Fibroblast of lung (primary cell): ENCODE measurements around the gene RAB23. TPM values are rescaled to one million over a fixed set of nuclear protein-coding genes. Genes with fewer than 3 reads are reported as not detected.

Source experiments
- DNase-seq, 2 donors: peaks; one replicate each; pipeline versions ENCODE4 v3.0.0 to v3.0.0-alpha.2; 2010; ENCODE audit warnings: low read depth in 2 of 2
- H2AFZ ChIP-seq: 2 replicates; pipeline ENCODE4 v1.5.1; 2012; ENCODE audit warnings: low read length, control low read depth, inconsistent platforms
- H3K27ac ChIP-seq: 2 replicates; pipeline ENCODE4 v1.5.1; 2011; ENCODE audit warnings: low read length, control low read depth; ENCODE audit not compliant: insufficient read depth
- H3K27me3 ChIP-seq: 2 replicates; pipeline ENCODE4 v1.5.1; 2011; ENCODE audit warnings: mild to moderate bottlenecking, low read length; ENCODE audit not compliant: control insufficient read depth, insufficient read depth
- H3K36me3 ChIP-seq: 2 replicates; pipeline ENCODE4 v1.5.1; 2011; ENCODE audit warnings: low read length; ENCODE audit not compliant: control insufficient read depth, insufficient read depth
- H3K4me1 ChIP-seq: 2 replicates; pipeline ENCODE4 v1.5.1; 2011; ENCODE audit warnings: low read length; ENCODE audit not compliant: control insufficient read depth, insufficient read depth; ENCODE audit errors: extremely low read depth
- H3K4me2 ChIP-seq: 2 replicates; pipeline ENCODE4 v1.5.1; 2011; ENCODE audit warnings: low read length, control low read depth; ENCODE audit not compliant: insufficient read depth; ENCODE audit errors: extremely low read depth
- H3K4me3 ChIP-seq, 4 experiments: fragments of 200-600 bp in 1 of 4; sonication (generic) in 1 of 4; replicated peaks in 1 of 4; 2 replicates each; pipeline ENCODE4 v1.5.1; 2011 to 2016; ENCODE audit warnings: low read length in 4 of 4, low read depth in 3 of 4, mild to moderate bottlenecking in 3 of 4, control low read depth in 2 of 4, inconsistent platforms in 1 of 4, mixed read lengths in 1 of 4; ENCODE audit not compliant: insufficient read depth in 1 of 4; ENCODE audit errors: control extremely low read depth in 1 of 4
- H3K79me2 ChIP-seq: 2 replicates; pipeline ENCODE4 v1.5.1; 2012; ENCODE audit warnings: mild to moderate bottlenecking, low read length, inconsistent platforms; ENCODE audit not compliant: control insufficient read depth, insufficient read depth
- H3K9ac ChIP-seq: 2 replicates; pipeline ENCODE4 v1.5.1; 2011; ENCODE audit warnings: mild to moderate bottlenecking, low read length, control low read depth; ENCODE audit not compliant: insufficient read depth
- H3K9me3 ChIP-seq: 2 replicates; pipeline ENCODE4 v1.5.1; 2012; ENCODE audit warnings: low read depth, low read length; ENCODE audit not compliant: control insufficient read depth, insufficient read depth
- H4K20me1 ChIP-seq: 2 replicates; pipeline ENCODE4 v1.5.1; 2011; ENCODE audit warnings: low read length; ENCODE audit not compliant: control insufficient read depth, insufficient read depth; ENCODE audit errors: extremely low read depth
- CTCF ChIP-seq, 2 donors: IDR thresholded peaks in 1 of 2; conservative IDR thresholded peaks in 1 of 2; 1 replicate in 1 of 2; 2 replicates in 1 of 2; pipeline ENCODE4 v1.5.1; 2011 to 2012; ENCODE audit warnings: low read length in 2 of 2, control low read depth in 1 of 2, inconsistent platforms in 1 of 2, low read depth in 1 of 2, mild to moderate bottlenecking in 1 of 2
- EZH2 ChIP-seq: IDR thresholded peaks from 2 replicates; pipeline ENCODE4 v1.5.1; 2012; ENCODE audit warnings: low read length, control low read depth, mild to moderate bottlenecking; ENCODE audit errors: missing control alignments
- polyA plus RNA-seq, 2 donors: library from polyadenylated mRNA; depleted of rRNA in 1 of 2; stranded (reverse) in 1 of 2; unstranded in 1 of 2; fragments of >200 nt; gene quantifications; 2 replicates each; pipeline ENCODE4 v1.2.1, GENCODE V29; 2011 to 2012; ENCODE audit warnings: missing spikeins in 1 of 2
- total RNA-seq: library from RNA; depleted of rRNA; stranded (reverse); fragments of >200 nt; gene quantifications from 2 replicates; pipeline ENCODE4 v1.2.1, GENCODE V29; 2014

RAB23 gene
- total and polyA plus RNA-seq, 2 donors (not counting 1 experiment from before 2014, with no cell fraction given): 61.2 to 68.0 TPM

DNA sequence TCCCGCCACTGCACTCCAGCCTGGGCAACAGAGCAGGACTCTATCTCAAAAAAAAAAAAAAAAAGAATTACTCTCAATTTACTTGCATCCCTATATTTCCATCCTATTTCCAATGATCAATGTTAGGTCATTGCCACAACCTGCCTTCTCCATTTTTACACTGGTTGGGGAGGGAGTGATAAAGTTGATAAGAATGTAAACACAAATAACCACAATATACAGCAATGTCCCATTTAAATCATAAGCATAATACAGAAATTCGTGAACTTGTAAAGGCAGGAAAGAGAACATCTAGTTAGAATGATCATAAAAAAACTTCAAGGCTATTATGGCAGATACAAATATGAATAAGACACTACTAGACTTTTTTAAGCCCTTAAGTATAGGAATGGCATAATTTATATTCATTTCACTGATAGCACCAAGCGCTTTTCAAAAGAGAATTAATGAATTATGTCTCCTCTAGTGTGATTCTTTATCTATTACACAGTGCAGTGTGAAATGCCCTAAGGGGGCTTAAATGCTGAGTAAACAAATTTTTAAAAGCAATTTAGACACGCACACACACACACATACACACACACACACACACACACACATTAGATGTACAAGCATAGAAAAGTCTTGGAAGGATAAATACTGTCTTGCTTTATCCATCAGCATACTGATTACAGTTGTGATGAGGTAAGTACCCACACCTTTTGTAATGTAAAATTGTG is 33.5 kb upstream of the RAB23 start:
- H3K9me3 ChIP-seq: no peaks in the 10 kb centered on the region
- H3K27ac ChIP-seq: no peak overlapping the region
- H3K4me2 ChIP-seq: no peak overlapping the region
- no peak overlapping the region for H3K9ac ChIP-seq
- H4K20me1 ChIP-seq: no peaks in the 10 kb centered on the region
- no peaks in the 10 kb centered on the region for H3K27me3 ChIP-seq
- no peak for DNase-seq
- peaks cover 9% of the 10 kb centered on the region for H3K4me1 ChIP-seq
- no peak overlapping the region for H3K4me3 ChIP-seq
- H3K79me2 ChIP-seq: no peaks in the 10 kb centered on the region
- TF ChIP-seq CTCF (conservative IDR thresholded peaks at IDR 0.05 in 1 of 2, IDR thresholded peaks at IDR 0.05 in 1 of 2; ENCODE audit: low read depth in 1 of 2, low read length in 2 of 2) (no peak), EZH2 (no peak)
- H2AFZ ChIP-seq: no peak overlapping the region
- H3K36me3 ChIP-seq: no peaks in the 10 kb centered on the region

- Histone ChIP-seq H3K4me3 (no peak overlapping the region), H3K4me1 (peaks cover 9% of the 10 kb centered on the region), H3K9ac (no peak overlapping the region), H3K27me3 (no peaks in the 10 kb centered on the region), H3K79me2 (no peaks in the 10 kb centered on the region), H2AFZ (no peak overlapping the region), H3K27ac (no peak overlapping the region), H4K20me1 (no peaks in the 10 kb centered on the region), H3K9me3 (no peaks in the 10 kb centered on the region), H3K4me2 (no peak overlapping the region), H3K36me3 (no peaks in the 10 kb centered on the region)
- no peak for DNase-seq
- no peak for TF ChIP-seq CTCF (conservative IDR thresholded peaks at IDR 0.05 in 1 of 2, IDR thresholded peaks at IDR 0.05 in 1 of 2; ENCODE audit: low read depth in 1 of 2, low read length in 2 of 2)
- TF ChIP-seq EZH2: no peak
These were observed 32.1 kb upstream of the RAB23 start for GRCh38 chr6:57254055-57254717.

DNA sequence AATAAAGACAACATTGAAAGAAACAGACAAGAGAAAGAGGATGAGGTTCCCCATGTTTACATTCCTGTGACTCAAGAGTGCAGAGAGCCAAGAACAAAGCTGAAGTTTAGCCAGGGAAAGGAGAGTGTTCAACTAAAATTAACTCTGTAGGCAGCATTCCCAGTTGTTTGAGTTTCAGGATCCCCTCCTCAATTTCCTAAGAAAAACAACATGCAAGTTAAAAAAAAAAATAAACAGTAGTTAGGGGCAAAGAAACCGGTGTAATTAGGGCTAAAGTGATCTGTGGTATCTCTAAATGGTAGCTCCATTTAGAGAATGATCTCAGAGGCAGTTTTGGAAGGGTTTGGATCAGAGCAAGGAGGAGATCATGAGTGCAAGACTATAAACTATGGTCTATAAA is 30.9 kb upstream of the RAB23 start:
- Histone ChIP-seq H3K9ac (no peak overlapping the region), H3K36me3 (no peaks in the 10 kb centered on the region), H3K4me1 (peaks cover 6% of the 10 kb centered on the region), H3K4me2 (no peak overlapping the region), H3K9me3 (no peaks in the 10 kb centered on the region), H2AFZ (no peak overlapping the region), H3K79me2 (no peaks in the 10 kb centered on the region), H3K27ac (no peak overlapping the region), H3K27me3 (no peaks in the 10 kb centered on the region), H3K4me3 (no peak overlapping the region), H4K20me1 (no peaks in the 10 kb centered on the region)
- peak; percentile 64 to 82 for DNase-seq
- TF ChIP-seq CTCF (conservative IDR thresholded peaks at IDR 0.05 in 1 of 2, IDR thresholded peaks at IDR 0.05 in 1 of 2; ENCODE audit: low read depth in 1 of 2, low read length in 2 of 2): no peak
- no peak for TF ChIP-seq EZH2
